Measurements from ENCODE around the gene SPOPL. TPM values are rescaled to one million over a fixed set of nuclear protein-coding genes. Genes with fewer than 3 reads are reported as not detected.

Gene SPOPL
- total RNA-seq, 4 donors from 2014 or later: 19.5 to 34.5 (median 25.4) TPM

GRCh38 chr2:138502255-138503086 is 901 bp downstream of the SPOPL start:
- DNase-seq (ENCODE audit: low spot score) (no peak), ATAC-seq (ENCODE audit: low FRiP score) (no peak)
- TF ChIP-seq, protein P1, sequence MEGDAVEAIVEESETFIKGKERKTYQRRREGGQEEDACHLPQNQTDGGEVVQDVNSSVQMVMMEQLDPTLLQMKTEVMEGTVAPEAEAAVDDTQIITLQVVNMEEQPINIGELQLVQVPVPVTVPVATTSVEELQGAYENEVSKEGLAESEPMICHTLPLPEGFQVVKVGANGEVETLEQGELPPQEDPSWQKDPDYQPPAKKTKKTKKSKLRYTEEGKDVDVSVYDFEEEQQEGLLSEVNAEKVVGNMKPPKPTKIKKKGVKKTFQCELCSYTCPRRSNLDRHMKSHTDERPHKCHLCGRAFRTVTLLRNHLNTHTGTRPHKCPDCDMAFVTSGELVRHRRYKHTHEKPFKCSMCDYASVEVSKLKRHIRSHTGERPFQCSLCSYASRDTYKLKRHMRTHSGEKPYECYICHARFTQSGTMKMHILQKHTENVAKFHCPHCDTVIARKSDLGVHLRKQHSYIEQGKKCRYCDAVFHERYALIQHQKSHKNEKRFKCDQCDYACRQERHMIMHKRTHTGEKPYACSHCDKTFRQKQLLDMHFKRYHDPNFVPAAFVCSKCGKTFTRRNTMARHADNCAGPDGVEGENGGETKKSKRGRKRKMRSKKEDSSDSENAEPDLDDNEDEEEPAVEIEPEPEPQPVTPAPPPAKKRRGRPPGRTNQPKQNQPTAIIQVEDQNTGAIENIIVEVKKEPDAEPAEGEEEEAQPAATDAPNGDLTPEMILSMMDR (IDR thresholded peaks at IDR 0.05): no peak

DNA sequence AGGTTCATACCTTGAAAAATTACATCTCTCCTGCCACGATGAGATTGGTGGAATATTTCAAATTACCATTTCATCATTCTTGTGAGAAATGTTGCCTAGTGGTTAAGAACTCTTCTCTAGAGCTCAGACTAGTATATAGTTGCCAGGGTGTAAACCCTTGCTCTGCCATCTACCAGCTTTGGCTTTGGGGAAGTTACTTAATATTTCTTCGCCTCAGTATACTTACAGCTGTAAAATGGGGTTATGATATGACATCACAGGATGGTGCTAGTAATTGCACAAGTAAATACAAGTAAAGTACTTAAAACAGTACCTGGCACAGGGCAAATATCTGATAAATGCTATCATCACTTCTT is 1.5 kb downstream of the SPOPL start:
- ATAC-seq (ENCODE audit: low FRiP score) (no peak), DNase-seq (ENCODE audit: low spot score) (no peak)
- TF ChIP-seq, protein P1 (IDR thresholded peaks at IDR 0.05): no peak

DNA sequence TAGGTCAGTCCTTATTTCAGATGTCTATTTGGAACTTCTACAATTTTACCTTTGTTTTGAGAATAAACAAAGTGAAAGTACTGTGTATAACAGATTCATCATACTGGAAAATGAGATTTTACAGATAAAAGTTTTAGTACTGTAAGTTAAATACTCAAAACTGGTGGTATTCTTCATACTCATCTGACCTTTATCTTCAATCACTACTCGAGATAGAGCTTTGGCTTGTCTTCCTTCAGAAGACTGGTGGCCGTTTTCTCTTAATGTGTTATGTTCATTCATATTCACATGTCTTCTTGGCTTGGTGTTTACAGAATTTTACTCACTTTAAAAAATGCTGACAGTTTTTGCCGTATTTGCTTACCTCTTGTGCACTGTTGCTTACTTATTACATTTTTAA is 2.1 kb downstream of the SPOPL start:
- DNase-seq (ENCODE audit: low spot score) (no peak), ATAC-seq (ENCODE audit: low FRiP score) (no peak)
- TF ChIP-seq, protein P1 (IDR thresholded peaks at IDR 0.05): no peak

GRCh38 chr2:138504092-138504491 is 2.5 kb downstream of the SPOPL start:
- TF ChIP-seq, protein P1 (IDR thresholded peaks at IDR 0.05): no peak
- ATAC-seq (ENCODE audit: low FRiP score): no peak

GRCh38 chr2:138504546-138505235 is 3.1 kb downstream of the SPOPL start:
- ATAC-seq (ENCODE audit: low FRiP score): no peak
- no peak for DNase-seq (ENCODE audit: low spot score)
- TF ChIP-seq, protein P1 (IDR thresholded peaks at IDR 0.05): no peak

More at GRCh38 chr2:138504092-138504491, 2.5 kb downstream of the SPOPL start:
- DNase-seq (ENCODE audit: low spot score): no peak

GRCh38 chr2:138507267-138507666 is 5.7 kb downstream of the SPOPL start:
- ATAC-seq (ENCODE audit: low FRiP score): no peak
- DNase-seq (ENCODE audit: low spot score): no peak
- TF ChIP-seq, protein P1 (IDR thresholded peaks at IDR 0.05): no peak

Data from omental fat pad (tissue), 4 donors.